OCI-LY7 (cell line): ENCODE results near the gene NLGN4Y. TPM values are rescaled to one million over a fixed set of nuclear protein-coding genes. Genes with fewer than 3 reads are reported as not detected.

Experiments used
- BruUV-seq: library from RNA; stranded (reverse); fragments of 400-500 nt; replicated peaks from 2 replicates; lab custom pipeline; 2021; lab: Mats Ljungman, UMichigan
- CTCF ChIA-PET: fragments of 300-600 bp; sonication (Branson Sonifier 250); formaldehyde crosslinking; loops from one replicate; lab custom pipeline; 2022; ENCODE audit warnings: antibody characterized with exemption; ENCODE audit not compliant: unreplicated experiment; lab: Charles Lee
- POLR2A ChIA-PET: fragments of 300-600 bp; sonication (Branson Sonifier 250); formaldehyde crosslinking; loops from one replicate; lab custom pipeline; 2022; ENCODE audit warnings: antibody characterized with exemption; lab: Charles Lee
- DNase-seq: peaks from one replicate; pipeline ENCODE4 v3.0.0-alpha.2; 2015; ENCODE audit warnings: low spot score
- H2AFZ ChIP-seq: fragments of 200-600 bp; sonication (generic), shearing (Covaris generic); 2 replicates; pipeline ENCODE4 v1.6.1; 2014; ENCODE audit warnings: mild to moderate bottlenecking, antibody characterized with exemption, low read length, moderate library complexity
- H3K27ac ChIP-seq: fragments of 200-600 bp; sonication (generic); 2 replicates; pipeline ENCODE4 v1.5.1; 2014; ENCODE audit warnings: mixed run types, low read depth, mild to moderate bottlenecking, moderate library complexity, low read length, inconsistent platforms; ENCODE audit not compliant: poor library complexity, severe bottlenecking
- H3K36me3 ChIP-seq: fragments of 200-600 bp; sonication (generic); 2 replicates; pipeline ENCODE4 v1.6.1; 2014; ENCODE audit warnings: mild to moderate bottlenecking, antibody characterized with exemption, low read length, moderate library complexity, mixed read lengths; ENCODE audit not compliant: insufficient read depth
- H3K4me1 ChIP-seq: fragments of 200-600 bp; sonication (generic); 2 replicates; pipeline ENCODE4 v1.5.1; 2014; ENCODE audit warnings: mild to moderate bottlenecking, low read length; ENCODE audit not compliant: insufficient read depth, poor library complexity, severe bottlenecking
- H3K4me2 ChIP-seq: fragments of 200-600 bp; sonication (generic); 2 replicates; pipeline ENCODE4 v1.6.1; 2014; ENCODE audit warnings: mild to moderate bottlenecking, low read length
- H3K4me3 ChIP-seq: fragments of 200-600 bp; sonication (generic); 2 replicates; pipeline ENCODE4 v1.5.1; 2014; ENCODE audit warnings: mild to moderate bottlenecking, low read depth, low read length; ENCODE audit not compliant: poor library complexity, severe bottlenecking
- H3K79me2 ChIP-seq: fragments of 200-600 bp; sonication (generic); 2 replicates; pipeline ENCODE4 v1.6.1; 2016; ENCODE audit warnings: low read depth, mild to moderate bottlenecking, low read length, moderate library complexity, mixed read lengths; ENCODE audit not compliant: insufficient read depth
- H3K9me2 ChIP-seq: fragments of 200-600 bp; sonication (generic); 2 replicates; pipeline ENCODE4 v1.6.1; 2016; ENCODE audit warnings: mild to moderate bottlenecking, low read length, mixed read lengths; ENCODE audit not compliant: insufficient read depth
- H3K9me3 ChIP-seq: fragments of 200-600 bp; sonication (generic); 2 replicates; pipeline ENCODE4 v1.6.1; 2014; ENCODE audit warnings: mild to moderate bottlenecking, mixed run types, low read length, mixed read lengths
- H4K20me1 ChIP-seq: fragments of 200-600 bp; sonication (generic); 2 replicates; pipeline ENCODE4 v1.6.1; 2014; ENCODE audit warnings: mild to moderate bottlenecking, antibody characterized with exemption, low read length, moderate library complexity, mixed read lengths; ENCODE audit not compliant: insufficient read depth
- EZH2phosphoT487 ChIP-seq: fragments of 200-600 bp; sonication (generic); IDR thresholded peaks from 2 replicates; pipeline ENCODE4 v1.6.1; 2018; ENCODE audit warnings: low read depth, borderline replicate concordance, mild to moderate bottlenecking, mixed run types, antibody characterized with exemption, low read length, moderate library complexity, mixed read lengths
- intact Hi-C: fragments of 100-400 bp; cut with micrococcal nuclease; formaldehyde crosslinking; loops from one replicate; pipeline ENCODE4 v1.10.0; 2022; ENCODE audit not compliant: unreplicated experiment
- total RNA-seq, 2 experiments: library from RNA; depleted of rRNA in 1 of 2; stranded (reverse); fragments of >200 nt in 1 of 2; shearing (Covaris generic) in 1 of 2; gene quantifications; 2 replicates each; pipeline ENCODE4 v1.2.3, GENCODE V29; 2014 to 2022
- TF ChIP-seq, protein P1 (sequence below): fragments of 200-600 bp; sonication (generic); conservative IDR thresholded peaks from 2 replicates; pipeline ENCODE4 v1.5.1; 2014; ENCODE audit warnings: mild to moderate bottlenecking, antibody characterized with exemption, low read length, moderate library complexity, mixed read lengths

The NLGN4Y gene
- total RNA-seq, 2 experiments from 2014 or later: not detected

DNA sequence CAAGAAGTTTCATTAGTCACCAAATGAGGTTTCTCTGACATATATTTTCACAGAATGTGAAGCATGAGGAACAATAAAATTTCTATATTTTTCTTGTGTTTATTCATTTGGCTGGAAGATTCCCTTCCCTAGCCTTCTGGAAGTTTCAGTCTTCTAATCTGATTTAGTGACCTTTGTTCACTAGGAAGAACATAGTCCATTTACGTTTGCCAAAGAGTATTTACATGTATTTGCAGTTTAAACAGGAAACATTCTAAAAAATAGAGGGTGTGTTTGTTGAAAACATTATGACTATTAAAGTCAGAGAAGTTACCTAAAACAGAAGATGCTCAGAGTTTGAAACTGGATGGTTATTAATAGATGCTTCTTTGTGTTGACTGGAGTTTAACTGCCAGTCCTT, 238.6 kb downstream of the NLGN4Y start:
- intact Hi-C loops: no loop called here
- no peaks in the 10 kb centered on the region for H3K9me2 ChIP-seq
- H2AFZ ChIP-seq: no peak overlapping the region
- H3K4me1 ChIP-seq: no peaks in the 10 kb centered on the region
- H3K4me2 ChIP-seq: no peak overlapping the region
- ChIA-PET POLR2A (no interaction called here), CTCF (no interaction called here)
- no peaks in the 10 kb centered on the region for H3K36me3 ChIP-seq
- TF ChIP-seq, protein P1, sequence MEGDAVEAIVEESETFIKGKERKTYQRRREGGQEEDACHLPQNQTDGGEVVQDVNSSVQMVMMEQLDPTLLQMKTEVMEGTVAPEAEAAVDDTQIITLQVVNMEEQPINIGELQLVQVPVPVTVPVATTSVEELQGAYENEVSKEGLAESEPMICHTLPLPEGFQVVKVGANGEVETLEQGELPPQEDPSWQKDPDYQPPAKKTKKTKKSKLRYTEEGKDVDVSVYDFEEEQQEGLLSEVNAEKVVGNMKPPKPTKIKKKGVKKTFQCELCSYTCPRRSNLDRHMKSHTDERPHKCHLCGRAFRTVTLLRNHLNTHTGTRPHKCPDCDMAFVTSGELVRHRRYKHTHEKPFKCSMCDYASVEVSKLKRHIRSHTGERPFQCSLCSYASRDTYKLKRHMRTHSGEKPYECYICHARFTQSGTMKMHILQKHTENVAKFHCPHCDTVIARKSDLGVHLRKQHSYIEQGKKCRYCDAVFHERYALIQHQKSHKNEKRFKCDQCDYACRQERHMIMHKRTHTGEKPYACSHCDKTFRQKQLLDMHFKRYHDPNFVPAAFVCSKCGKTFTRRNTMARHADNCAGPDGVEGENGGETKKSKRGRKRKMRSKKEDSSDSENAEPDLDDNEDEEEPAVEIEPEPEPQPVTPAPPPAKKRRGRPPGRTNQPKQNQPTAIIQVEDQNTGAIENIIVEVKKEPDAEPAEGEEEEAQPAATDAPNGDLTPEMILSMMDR: no peak
- DNase-seq: no peak
- no peaks in the 10 kb centered on the region for H3K79me2 ChIP-seq
- no peaks in the 10 kb centered on the region for H3K9me3 ChIP-seq
- BruUV-seq: no TSS peak
- no peak overlapping the region for H3K4me3 ChIP-seq
- H4K20me1 ChIP-seq: no peaks in the 10 kb centered on the region
- H3K27ac ChIP-seq: no peak overlapping the region

GRCh38 chrY:14763600-14763999, 239.3 kb downstream of the NLGN4Y start:
- Histone ChIP-seq H3K4me1 (no peaks in the 10 kb centered on the region), H4K20me1 (no peaks in the 10 kb centered on the region), H3K36me3 (no peaks in the 10 kb centered on the region), H3K4me3 (no peak overlapping the region), H3K9me2 (no peaks in the 10 kb centered on the region), H2AFZ (no peak overlapping the region), H3K79me2 (no peaks in the 10 kb centered on the region), H3K4me2 (no peak overlapping the region), H3K27ac (no peak overlapping the region), H3K9me3 (no peaks in the 10 kb centered on the region)
- TF ChIP-seq, protein P1: no peak
- TF ChIP-seq EZH2phosphoT487: no peak
- no peak for DNase-seq
- BruUV-seq: no TSS peak
- ChIA-PET CTCF (no interaction called here), POLR2A (no interaction called here)
- intact Hi-C loops: no loop called here

GRCh38 chrY:14778208-14778607, 253.9 kb downstream of the NLGN4Y start:
- Histone ChIP-seq H3K9me3 (no peaks in the 10 kb centered on the region), H3K9me2 (no peaks in the 10 kb centered on the region), H3K36me3 (no peaks in the 10 kb centered on the region), H4K20me1 (no peaks in the 10 kb centered on the region), H3K27ac (no peak overlapping the region), H3K4me2 (no peak overlapping the region), H2AFZ (no peak overlapping the region), H3K4me1 (no peaks in the 10 kb centered on the region), H3K79me2 (no peaks in the 10 kb centered on the region), H3K4me3 (no peak overlapping the region)
- TF ChIP-seq, protein P1: no peak
- TF ChIP-seq EZH2phosphoT487: no peak
- no peak for DNase-seq
- ChIA-PET POLR2A (no interaction called here), CTCF (no interaction called here)
- BruUV-seq: no TSS peak
- intact Hi-C loops: no loop called here
